GM13977 (cell line): ENCODE measurements around the gene MITF.

Source experiments
- DNase-seq: peaks from one replicate; pipeline ENCODE4 v3.0.0; 2012; ENCODE audit warnings: low spot score
- CTCF ChIP-seq: IDR thresholded peaks from 2 replicates; pipeline ENCODE4 v1.5.1; 2012; ENCODE audit warnings: mild to moderate bottlenecking, control low read depth; ENCODE audit not compliant: insufficient read depth; ENCODE audit errors: extremely low read depth, missing control alignments
- in situ Hi-C: fragments of 300-500 bp; cut with MboI; formaldehyde crosslinking; loops from one replicate; pipeline ENCODE4 v1.12.0; 2022; ENCODE audit warnings: low sequenced_read_pairs, low pct_unique_long_range_greater_than_20kb, mixed read lengths, inconsistent platforms; ENCODE audit not compliant: unreplicated experiment

Gene MITF

GRCh38 chr3:69777582-69777967 lies 38.3 kb downstream of the MITF start:
- in situ Hi-C loops = no loop called here
- DNase-seq = no peak
- no peak for TF ChIP-seq CTCF

GRCh38 chr3:69781593-69781992 lies 42.3 kb downstream of the MITF start:
- DNase-seq = no peak
- no peak for TF ChIP-seq CTCF
- in situ Hi-C loops = no loop called here

GRCh38 chr3:69784954-69785514 lies 45.8 kb downstream of the MITF start:
- no peak for TF ChIP-seq CTCF
- no peak for DNase-seq
- in situ Hi-C loops = no loop called here

DNA sequence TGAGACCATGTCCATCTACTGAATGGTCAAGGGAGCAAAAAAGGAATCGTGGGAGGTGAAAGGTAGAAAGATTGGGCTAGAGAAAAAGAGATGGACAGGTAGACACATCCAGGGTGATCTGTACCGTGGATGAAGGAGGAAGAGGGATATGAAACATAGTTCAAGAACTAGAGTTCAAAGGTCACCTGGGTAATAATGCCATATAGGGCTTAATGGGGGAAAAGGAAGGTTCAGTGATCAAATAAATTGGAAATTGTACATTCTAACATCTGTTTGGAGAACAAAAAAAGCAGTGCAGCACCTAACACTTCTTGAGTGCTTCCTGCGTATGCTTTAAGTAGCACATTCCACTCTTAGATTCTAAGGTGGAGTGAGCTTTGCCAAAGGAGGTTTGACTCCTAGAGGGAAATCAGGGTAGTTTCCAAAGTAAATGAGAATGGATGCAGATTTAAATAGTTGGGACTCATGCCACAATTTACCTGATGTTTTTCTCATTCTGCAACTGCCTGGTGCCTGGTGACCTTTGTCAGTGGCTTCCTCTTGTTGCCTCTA lies 46.6 kb downstream of the MITF start:
- in situ Hi-C loops = no loop called here

DNA sequence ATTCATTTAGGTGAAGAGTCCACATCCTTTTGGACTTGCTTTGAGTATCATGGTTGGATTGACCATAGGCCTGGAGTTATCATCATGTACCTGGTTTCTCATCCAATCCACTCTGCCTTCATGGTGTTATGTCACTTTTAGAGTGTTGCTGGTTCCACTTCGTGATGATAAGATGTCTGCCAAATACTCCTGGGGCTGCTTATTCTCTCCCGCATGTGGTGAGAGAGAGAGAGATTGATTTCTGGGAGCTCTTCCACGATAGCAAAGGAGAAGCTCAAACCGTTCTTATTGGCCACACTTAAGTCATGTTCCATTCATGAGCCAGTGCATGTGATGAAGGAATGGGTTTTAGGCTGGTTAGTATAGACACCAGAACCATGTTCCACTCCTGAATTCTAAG lies 47.6 kb downstream of the MITF start:
- TF ChIP-seq CTCF = no peak
- in situ Hi-C loops = no loop called here
- DNase-seq = no peak

More for the DNA sequence above, 46.6 kb downstream of the MITF start:
- TF ChIP-seq CTCF = no peak
- DNase-seq = no peak

DNA sequence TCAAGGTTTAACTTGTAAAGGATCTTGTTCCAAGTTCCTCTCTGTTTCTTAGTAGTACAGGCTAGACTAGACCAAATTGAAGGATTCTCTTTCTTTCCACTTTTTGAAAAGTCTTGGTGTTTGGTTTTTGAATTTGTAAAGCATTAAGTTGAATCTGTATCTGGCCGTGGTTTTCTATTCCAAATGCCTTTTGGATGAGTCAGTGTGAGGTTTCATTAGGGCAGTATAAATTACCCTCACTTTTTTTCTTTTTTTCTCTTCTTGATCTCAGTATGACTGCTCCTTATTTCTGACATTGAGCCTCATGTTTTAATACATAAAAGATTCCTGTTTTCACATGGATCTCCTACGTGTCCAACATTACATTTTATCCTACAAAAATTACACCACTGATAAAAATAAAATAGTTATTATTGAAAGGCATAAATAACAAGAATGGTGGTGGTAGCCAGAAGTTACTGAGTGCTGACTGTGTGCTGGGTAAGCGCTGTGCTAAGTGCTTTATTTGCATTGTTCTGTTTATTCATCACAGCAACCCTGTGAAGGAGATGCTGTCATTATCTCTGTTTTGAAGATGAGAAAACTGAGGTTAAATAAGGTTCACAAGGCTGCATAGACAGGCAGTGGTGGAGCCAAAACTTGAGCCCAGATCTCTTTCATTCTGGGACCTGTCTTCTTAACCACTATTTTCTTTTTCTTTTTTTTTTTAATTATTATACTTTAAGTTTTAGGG lies 48.3 kb downstream of the MITF start:
- in situ Hi-C loops = no loop called here
- no peak for TF ChIP-seq CTCF
- DNase-seq = no peak
